DMS79 (cell line): ENCODE measurements around the gene APOBEC3B.
"Not testable (repeated sequence)": the region's sequence is repeated elsewhere in the genome, so short reads cannot be mapped to it uniquely, and the experiment has no call there.

Source experiments
- DNase-seq: peaks from one replicate; lab custom pipeline; 2025; lab: John Stamatoyannopoulos, UW

Gene APOBEC3B

GRCh38 chr22:39031434-39032295 is 49.5 kb downstream of the APOBEC3B start:
- not testable (repeated sequence) for DNase-seq

GRCh38 chr22:39037071-39037470 is 54.9 kb downstream of the APOBEC3B start:
- DNase-seq, result not testable (repeated sequence)

- no peak for DNase-seq
These were observed 57.4 kb downstream of the APOBEC3B start for GRCh38 chr22:39039306-39040126.

- DNase-seq, result not testable (repeated sequence)
These were observed 58.0 kb downstream of the APOBEC3B start for GRCh38 chr22:39040155-39040537.

GRCh38 chr22:39040538-39041296 is 58.6 kb downstream of the APOBEC3B start, which contains the start of gene APOBEC3F:
TSS of gene APOBEC3F (plus strand) at chr22:39040864. CDS start at chr22:39040961, 97 bp downstream.
- not testable (repeated sequence) for DNase-seq

- DNase-seq, result no peak
These were observed 59.8 kb downstream of the APOBEC3B start for GRCh38 chr22:39041908-39042307.
